GM21447 (cell line): ENCODE data around the gene CBR4.
"Not testable (repeated sequence)": the region's sequence is repeated elsewhere in the genome, so short reads cannot be mapped to it uniquely, and the experiment has no call there.

Experiments used
- ATAC-seq: cut with Tn5 transposase; IDR thresholded peaks from one replicate; pipeline ENCODE4 v1.9.1; 2021; ENCODE audit not compliant: unreplicated experiment

CBR4 gene

GRCh38 chr4:168995537-168996295 is 14.3 kb downstream of the CBR4 start:
- ATAC-seq, result no peak

GRCh38 chr4:168994958-168995357 is 15.1 kb downstream of the CBR4 start:
- no peak for ATAC-seq

- ATAC-seq, result no peak
These were observed 16.1 kb downstream of the CBR4 start for GRCh38 chr4:168993714-168994510.

GRCh38 chr4:168992952-168993482 is 17.0 kb downstream of the CBR4 start:
- not testable (repeated sequence) for ATAC-seq

GRCh38 chr4:168981942-168982341 is 28.1 kb downstream of the CBR4 start:
- no peak for ATAC-seq

GRCh38 chr4:168981460-168981859 is 28.6 kb downstream of the CBR4 start:
- ATAC-seq, result no peak

GRCh38 chr4:168979338-168979737 is 30.7 kb downstream of the CBR4 start:
- no peak for ATAC-seq

GRCh38 chr4:168978001-168978700 is 31.9 kb downstream of the CBR4 start:
- no peak for ATAC-seq

- no peak for ATAC-seq
These were observed 37.5 kb downstream of the CBR4 start for GRCh38 chr4:168972596-168972995.

- no peak for ATAC-seq
These were observed 49.3 kb downstream of the CBR4 start for GRCh38 chr4:168960716-168961115.

- no peak for ATAC-seq
These were observed 54.4 kb downstream of the CBR4 start for GRCh38 chr4:168955674-168956073.

GRCh38 chr4:168952821-168953246 is 57.2 kb downstream of the CBR4 start:
- not testable (repeated sequence) for ATAC-seq

GRCh38 chr4:168945291-168945690 is 64.8 kb downstream of the CBR4 start:
- no peak for ATAC-seq

- no peak for ATAC-seq
These were observed 67.1 kb downstream of the CBR4 start for GRCh38 chr4:168942985-168943384.
